Esophagus mucosa (tissue), 1 donor: ENCODE data around the gene ZFR. TPM values are rescaled to one million over a fixed set of nuclear protein-coding genes. Genes with fewer than 3 reads are reported as not detected.
A peak's percentile ranks its signal among the peaks of the same experiment; 100 is the strongest.
"Not testable (repeated sequence)": the region's sequence is repeated elsewhere in the genome, so short reads cannot be mapped to it uniquely, and the experiment has no call there.

Source experiments
- ATAC-seq: fragments of 200-7000 bp; cut with Tn5 transposase; one replicate; pipeline ENCODE4 v1.9.1; 2020
- total RNA-seq: library from RNA; stranded (reverse); gene quantifications from one replicate; pipeline ENCODE4 v1.2.4, GENCODE V29; 2023
- donor health status: DM: yes; HTN: yes; CAD: no.

ZFR gene
- total RNA-seq, 1 donor from 2014 or later = 32.9 TPM

GRCh38 chr5:32319392-32319791, 125.1 kb downstream of the ZFR start:
- ATAC-seq = peak; percentile 25

GRCh38 chr5:32317041-32317440, 127.5 kb downstream of the ZFR start:
- ATAC-seq = no peak

GRCh38 chr5:32315221-32316014, 129.1 kb downstream of the ZFR start:
- no peak for ATAC-seq

GRCh38 chr5:32314658-32315057, 129.9 kb downstream of the ZFR start:
- ATAC-seq = no peak

GRCh38 chr5:32314152-32314488, 130.4 kb downstream of the ZFR start:
- ATAC-seq = not testable (repeated sequence)

- peak; percentile 100 for ATAC-seq
Observed at GRCh38 chr5:32312595-32313332, 131.8 kb downstream of the ZFR start, which contains the start of gene MTMR12. Gene MTMR12 (minus strand): TSS chr5:32312939. CDS start chr5:32312838, 101 bp downstream.

GRCh38 chr5:32312197-32312594, 132.3 kb downstream of the ZFR start:
- peak; percentile 28 for ATAC-seq

- ATAC-seq = no peak
Observed at GRCh38 chr5:32311404-32312196, 132.9 kb downstream of the ZFR start.

- ATAC-seq = no peak
Observed at GRCh38 chr5:32309761-32310160, 134.8 kb downstream of the ZFR start.

GRCh38 chr5:32308946-32309345, 135.6 kb downstream of the ZFR start:
- ATAC-seq = no peak

GRCh38 chr5:32307769-32308194, 136.8 kb downstream of the ZFR start:
- no peak for ATAC-seq

- ATAC-seq = no peak
Observed at GRCh38 chr5:32304622-32305021, 139.9 kb downstream of the ZFR start.

Other genes starting within 250 kb of the ZFR start
- gene MTMR12, start 131.8 kb downstream of the ZFR start, total RNA-seq = 16.9 TPM
- 188 TPM for gene SUB1, start 140.8 kb upstream of the ZFR start, total RNA-seq